ES-I3 (cell line): ENCODE results near the gene CEP83.

Experiments
- H3K36me3 ChIP-seq: 2 replicates; pipeline ENCODE4 v1.6.1; 2013; ENCODE audit warnings: mild to moderate bottlenecking, low read length, control low read depth, moderate library complexity; ENCODE audit not compliant: insufficient read depth
- H3K4me1 ChIP-seq: 2 replicates; pipeline ENCODE4 v1.6.1; 2013; ENCODE audit warnings: mild to moderate bottlenecking, control low read depth, low read length; ENCODE audit not compliant: insufficient read depth
- H3K9ac ChIP-seq: 2 replicates; pipeline ENCODE4 v1.6.1; 2013; ENCODE audit warnings: low read depth, mild to moderate bottlenecking, low read length, moderate library complexity
- H3K9me3 ChIP-seq: 2 replicates; pipeline ENCODE4 v1.6.1; 2013; ENCODE audit warnings: mild to moderate bottlenecking, low read length, moderate library complexity; ENCODE audit not compliant: control insufficient read depth, insufficient read depth

Gene CEP83

DNA sequence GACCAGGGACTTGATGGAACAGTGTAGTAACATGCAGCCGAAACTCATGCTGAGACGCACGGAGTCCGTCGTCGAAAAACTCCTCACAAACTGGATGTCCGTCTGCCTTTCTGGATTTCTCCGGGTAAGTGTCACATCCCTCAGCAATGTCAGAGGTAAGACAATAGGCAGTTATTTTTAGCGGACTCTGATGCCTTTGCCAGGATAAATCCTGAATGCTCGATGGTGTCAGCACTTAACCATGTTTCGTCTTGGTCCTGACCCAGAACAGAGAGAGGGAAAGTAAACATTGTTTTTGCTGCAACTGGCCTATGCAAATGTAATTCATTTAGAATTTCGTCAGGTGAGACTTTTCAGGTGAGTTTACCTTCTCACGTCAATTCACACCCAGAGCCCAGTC, 198.9 kb downstream of the CEP83 start:
- Histone ChIP-seq H3K36me3 (no peaks in the 10 kb centered on the region), H3K9ac (no peak overlapping the region), H3K9me3 (no peaks in the 10 kb centered on the region), H3K4me1 (peaks cover 31% of the 10 kb centered on the region)

DNA sequence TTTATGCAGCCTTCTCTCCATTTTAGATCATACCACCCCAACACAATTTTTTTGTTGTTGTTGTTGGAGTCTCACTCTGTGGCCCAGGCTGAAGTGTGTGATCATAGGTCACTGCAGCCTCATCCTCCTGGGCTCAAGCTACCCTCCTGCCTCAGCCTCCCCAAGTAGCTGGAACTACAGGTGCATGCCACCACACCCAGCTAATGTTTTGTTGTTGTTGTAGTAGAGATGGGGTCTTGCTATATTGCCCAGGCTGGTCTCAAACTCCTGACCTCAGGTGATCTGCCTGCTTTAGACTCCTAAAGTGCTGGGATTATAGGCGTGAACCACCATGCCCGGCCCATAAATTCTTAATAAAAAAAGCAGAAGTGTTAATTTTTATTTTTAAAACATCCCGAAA, 199.7 kb downstream of the CEP83 start:
- no peaks in the 10 kb centered on the region for H3K36me3 ChIP-seq
- H3K4me1 ChIP-seq: peaks cover 31% of the 10 kb centered on the region
- H3K9me3 ChIP-seq: no peaks in the 10 kb centered on the region
- no peak overlapping the region for H3K9ac ChIP-seq

DNA sequence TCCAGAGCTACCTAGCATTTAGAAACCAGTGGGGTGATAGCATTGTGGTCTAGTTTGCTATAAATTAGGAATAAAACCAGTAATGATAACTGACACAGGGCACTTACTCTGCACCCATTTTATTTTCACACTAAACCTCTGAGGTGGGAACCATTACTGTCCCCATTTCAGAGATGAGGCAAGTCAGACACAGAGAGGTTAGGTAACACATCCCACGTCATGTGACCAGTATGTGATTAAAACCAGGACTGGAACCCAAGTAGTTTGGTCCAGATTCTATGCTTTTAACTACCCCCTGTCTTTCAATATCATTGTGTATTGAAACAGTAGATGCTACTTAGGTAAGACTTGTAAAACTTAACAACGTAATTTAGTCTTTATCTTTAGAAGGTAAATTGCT, 201.1 kb downstream of the CEP83 start:
- Histone ChIP-seq H3K9me3 (no peaks in the 10 kb centered on the region), H3K9ac (no peak overlapping the region), H3K4me1 (peaks cover 28% of the 10 kb centered on the region), H3K36me3 (no peaks in the 10 kb centered on the region)
